Fibroblast of pulmonary artery (primary cell): Measurements from ENCODE around the gene ZNF280D.
"Not testable (repeated sequence)": the region's sequence is repeated elsewhere in the genome, so short reads cannot be mapped to it uniquely, and the experiment has no call there.

Experiments used
- DNase-seq: peaks from one replicate; pipeline ENCODE4 v3.0.0-alpha.2; 2010; ENCODE audit warnings: low read depth
- H3K4me3 ChIP-seq: replicated peaks from 2 replicates; pipeline ENCODE4 v1.5.1; 2011; ENCODE audit warnings: low read depth, mild to moderate bottlenecking, control low read depth, low read length, moderate library complexity
- CTCF ChIP-seq: IDR thresholded peaks from 2 replicates; pipeline ENCODE4 v1.5.1; 2011; ENCODE audit warnings: mild to moderate bottlenecking, control low read depth, low read length, inconsistent platforms; ENCODE audit errors: missing control alignments

Gene ZNF280D

GRCh38 chr15:56733136-56734012, at the start of gene ZNF280D:
Gene ZNF280D, minus strand, starts transcription at chr15:56733509. Its CDS starts 26,400 bp downstream, at chr15:56707109.
- peak within 1 kb of the TSS; percentile 68 for H3K4me3 ChIP-seq
- peak; percentile 91 for DNase-seq

GRCh38 chr15:56782306-56782705, 49.0 kb upstream of the ZNF280D start:
- no peak overlapping the region for H3K4me3 ChIP-seq
- TF ChIP-seq CTCF, result no peak
- no peak for DNase-seq

More at GRCh38 chr15:56733136-56734012, at the start of gene ZNF280D:
- TF ChIP-seq CTCF, result no peak

DNA sequence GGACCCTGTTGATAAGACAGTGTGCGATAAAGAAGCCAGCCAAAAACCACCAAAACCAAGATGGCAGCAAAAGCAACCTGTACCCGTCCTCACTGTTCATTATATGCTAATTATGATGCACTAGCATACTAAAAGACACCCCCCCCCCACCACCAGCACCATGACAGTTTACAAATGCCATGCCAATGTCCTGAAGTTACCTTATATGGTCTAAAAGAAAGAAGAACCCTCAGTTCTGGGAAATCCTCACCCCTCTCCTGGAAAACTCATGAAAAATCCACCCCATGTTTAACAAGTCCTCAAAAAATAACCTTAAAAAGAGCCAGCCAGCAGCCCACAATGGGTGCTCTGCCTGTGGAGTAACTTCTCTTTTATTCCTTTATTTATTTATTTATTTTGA, 48.4 kb upstream of the ZNF280D start:
- H3K4me3 ChIP-seq, result no peak overlapping the region
- no peak for DNase-seq
- no peak for TF ChIP-seq CTCF

- not testable (repeated sequence) for H3K4me3 ChIP-seq, DNase-seq
Measured at GRCh38 chr15:56780102-56780725, 46.9 kb upstream of the ZNF280D start.

GRCh38 chr15:56779449-56779848, 46.1 kb upstream of the ZNF280D start:
- not testable (repeated sequence) for DNase-seq, H3K4me3 ChIP-seq

- TF ChIP-seq CTCF, result no peak
- no peak overlapping the region for H3K4me3 ChIP-seq
- DNase-seq, result no peak
Measured at GRCh38 chr15:56778761-56779160, 45.5 kb upstream of the ZNF280D start.

GRCh38 chr15:56776839-56777238, 43.5 kb upstream of the ZNF280D start:
- TF ChIP-seq CTCF, result no peak
- H3K4me3 ChIP-seq, result no peak overlapping the region
- no peak for DNase-seq

DNA sequence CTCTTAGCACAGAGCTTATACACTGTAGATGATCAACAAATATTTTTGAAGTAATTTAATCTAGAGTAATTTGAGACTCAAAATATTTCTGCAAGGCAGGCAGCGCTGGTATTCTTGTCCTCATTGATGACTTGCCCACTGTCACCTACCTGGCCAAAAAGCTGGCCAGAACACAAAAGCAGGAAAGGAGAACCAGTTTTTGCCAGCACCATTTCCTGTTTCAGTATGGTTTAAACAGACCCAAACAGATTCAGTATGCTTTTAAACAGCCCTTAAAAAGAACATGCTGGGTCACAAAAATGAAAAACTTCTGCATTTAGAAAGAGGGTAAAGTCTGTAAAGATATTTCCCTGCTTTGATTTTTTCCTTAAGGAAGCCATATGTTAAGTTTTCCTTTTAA, 42.3 kb upstream of the ZNF280D start:
- TF ChIP-seq CTCF, result no peak
- no peak for DNase-seq
- H3K4me3 ChIP-seq, result no peak overlapping the region
